B cell (primary cell): ENCODE results near the gene SERTAD4.

Experiments used
- EZH2 ChIP-seq: IDR thresholded peaks from 2 replicates; pipeline ENCODE4 v1.6.1; 2012; ENCODE audit warnings: borderline replicate concordance, low read depth, mild to moderate bottlenecking, moderate library complexity, low read length; ENCODE audit not compliant: insufficient read depth, poor library complexity, severe bottlenecking
- TF ChIP-seq, protein P1 (sequence below): fragments of 200-600 bp; IDR thresholded peaks from one replicate; pipeline ENCODE4 v1.8.0; 2022; ENCODE audit warnings: antibody characterized with exemption, mild to moderate bottlenecking

- TF ChIP-seq, protein P1, sequence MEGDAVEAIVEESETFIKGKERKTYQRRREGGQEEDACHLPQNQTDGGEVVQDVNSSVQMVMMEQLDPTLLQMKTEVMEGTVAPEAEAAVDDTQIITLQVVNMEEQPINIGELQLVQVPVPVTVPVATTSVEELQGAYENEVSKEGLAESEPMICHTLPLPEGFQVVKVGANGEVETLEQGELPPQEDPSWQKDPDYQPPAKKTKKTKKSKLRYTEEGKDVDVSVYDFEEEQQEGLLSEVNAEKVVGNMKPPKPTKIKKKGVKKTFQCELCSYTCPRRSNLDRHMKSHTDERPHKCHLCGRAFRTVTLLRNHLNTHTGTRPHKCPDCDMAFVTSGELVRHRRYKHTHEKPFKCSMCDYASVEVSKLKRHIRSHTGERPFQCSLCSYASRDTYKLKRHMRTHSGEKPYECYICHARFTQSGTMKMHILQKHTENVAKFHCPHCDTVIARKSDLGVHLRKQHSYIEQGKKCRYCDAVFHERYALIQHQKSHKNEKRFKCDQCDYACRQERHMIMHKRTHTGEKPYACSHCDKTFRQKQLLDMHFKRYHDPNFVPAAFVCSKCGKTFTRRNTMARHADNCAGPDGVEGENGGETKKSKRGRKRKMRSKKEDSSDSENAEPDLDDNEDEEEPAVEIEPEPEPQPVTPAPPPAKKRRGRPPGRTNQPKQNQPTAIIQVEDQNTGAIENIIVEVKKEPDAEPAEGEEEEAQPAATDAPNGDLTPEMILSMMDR: no peak
- no peak for TF ChIP-seq EZH2
Observed at GRCh38 chr1:210239349-210240111, 6.9 kb downstream of the SERTAD4 start.
